Ishikawa (cell line): ENCODE results near the gene DNAH3.

Experiments
- CEBPB ChIP-seq: IDR thresholded peaks from 2 replicates; pipeline ENCODE4 v1.6.1; 2012
- CREB1 ChIP-seq: IDR thresholded peaks from 2 replicates; pipeline ENCODE4 v1.6.1; 2012; ENCODE audit warnings: low read depth
- EGR1 ChIP-seq: IDR thresholded peaks from 2 replicates; pipeline ENCODE4 v1.6.1; 2012
- EP300 ChIP-seq: IDR thresholded peaks from 2 replicates; pipeline ENCODE4 v1.6.1; 2012; ENCODE audit warnings: borderline replicate concordance
- FOXM1 ChIP-seq: IDR thresholded peaks from 2 replicates; pipeline ENCODE4 v1.6.1; 2012; ENCODE audit warnings: low read depth, borderline replicate concordance
- NFIC ChIP-seq: IDR thresholded peaks from 2 replicates; pipeline ENCODE4 v1.6.1; 2012
- RAD21 ChIP-seq: IDR thresholded peaks from 2 replicates; pipeline ENCODE4 v1.6.1; 2012; ENCODE audit warnings: low read depth
- REST ChIP-seq: IDR thresholded peaks from 2 replicates; pipeline ENCODE4 v1.6.1; 2012; ENCODE audit warnings: low read depth, mild to moderate bottlenecking
- TAF1 ChIP-seq: IDR thresholded peaks from 2 replicates; pipeline ENCODE4 v1.6.1; 2012; ENCODE audit warnings: low read depth, mild to moderate bottlenecking
- TCF12 ChIP-seq: IDR thresholded peaks from 2 replicates; pipeline ENCODE4 v1.6.1; 2012; ENCODE audit warnings: low read depth
- TEAD4 ChIP-seq: IDR thresholded peaks from 2 replicates; pipeline ENCODE4 v1.6.1; 2012
- USF1 ChIP-seq: IDR thresholded peaks from 2 replicates; pipeline ENCODE4 v1.6.1; 2012
- YY1 ChIP-seq: IDR thresholded peaks from 2 replicates; pipeline ENCODE4 v1.6.1; 2012; ENCODE audit warnings: low read depth
- ZBTB7A ChIP-seq: IDR thresholded peaks from 2 replicates; pipeline ENCODE4 v1.6.1; 2012; ENCODE audit warnings: low read depth
- TF ChIP-seq, protein P1 (sequence below): IDR thresholded peaks from 2 replicates; pipeline ENCODE4 v1.6.1; 2012

DNAH3 gene

DNA sequence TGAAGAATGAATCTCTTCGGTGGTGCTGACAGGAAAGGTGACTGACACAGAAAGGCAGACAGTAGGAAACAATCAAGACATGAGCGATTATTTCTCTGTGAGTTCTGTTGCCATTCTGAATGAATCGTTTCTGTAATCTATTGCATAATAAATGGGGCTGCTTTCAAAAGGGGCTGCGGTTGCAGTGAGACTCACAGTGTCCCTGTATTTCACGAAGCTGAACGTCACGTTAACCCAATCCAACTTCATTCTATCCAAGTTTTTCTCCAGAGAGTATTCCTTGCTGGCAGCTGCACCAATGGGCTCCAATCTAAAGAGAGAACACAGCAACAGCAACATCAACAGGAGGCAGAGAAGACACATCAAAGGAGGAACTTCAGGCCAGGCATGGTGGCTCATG lies 75.4 kb downstream of the DNAH3 start:
- TF ChIP-seq CEBPB = no peak
- no peak for TF ChIP-seq YY1
- TF ChIP-seq FOXM1 = no peak
- TF ChIP-seq NFIC = no peak
- TF ChIP-seq TAF1 = no peak

- TF ChIP-seq, protein P1, sequence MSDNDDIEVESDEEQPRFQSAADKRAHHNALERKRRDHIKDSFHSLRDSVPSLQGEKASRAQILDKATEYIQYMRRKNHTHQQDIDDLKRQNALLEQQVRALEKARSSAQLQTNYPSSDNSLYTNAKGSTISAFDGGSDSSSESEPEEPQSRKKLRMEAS = no peak
- TF ChIP-seq RAD21 (no peak), TEAD4 (no peak), USF1 (no peak), ZBTB7A (no peak), TCF12 (no peak), CEBPB (no peak), FOXM1 (no peak), YY1 (no peak), EGR1 (no peak), TAF1 (no peak), EP300 (no peak), REST (no peak), CREB1 (no peak), NFIC (no peak)
These were observed 77.7 kb downstream of the DNAH3 start for GRCh38 chr16:21072976-21073375.

DNA sequence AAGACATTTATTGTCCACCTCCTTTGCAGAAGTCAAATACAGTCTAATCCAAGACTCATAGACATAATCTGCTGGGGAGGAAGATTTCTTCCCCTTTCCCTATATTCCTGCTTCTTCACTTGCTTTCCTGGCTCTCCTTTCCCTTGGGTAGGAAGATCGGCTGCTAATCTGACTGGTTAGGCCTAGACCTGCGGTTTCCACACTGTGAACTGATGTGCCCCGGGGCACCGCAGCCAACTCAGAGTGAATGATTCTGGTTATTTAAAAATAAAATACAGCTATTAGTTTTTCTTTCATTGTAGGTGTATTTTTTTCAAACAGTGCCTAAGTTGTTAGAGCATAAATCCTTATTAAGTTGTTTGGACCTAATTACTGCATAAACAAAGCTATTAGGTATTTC lies 78.9 kb downstream of the DNAH3 start:
- TF ChIP-seq CREB1 (no peak), ZBTB7A (no peak), EP300 (no peak), YY1 (no peak), FOXM1 (no peak), TAF1 (no peak), RAD21 (no peak), TCF12 (no peak), REST (no peak), NFIC (no peak), CEBPB (no peak), EGR1 (no peak), TEAD4 (no peak)
- TF ChIP-seq, protein P1 = no peak

GRCh38 chr16:21070564-21070963 lies 80.1 kb downstream of the DNAH3 start:
- TF ChIP-seq TCF12 (no peak), USF1 (no peak), RAD21 (no peak), ZBTB7A (no peak)

DNA sequence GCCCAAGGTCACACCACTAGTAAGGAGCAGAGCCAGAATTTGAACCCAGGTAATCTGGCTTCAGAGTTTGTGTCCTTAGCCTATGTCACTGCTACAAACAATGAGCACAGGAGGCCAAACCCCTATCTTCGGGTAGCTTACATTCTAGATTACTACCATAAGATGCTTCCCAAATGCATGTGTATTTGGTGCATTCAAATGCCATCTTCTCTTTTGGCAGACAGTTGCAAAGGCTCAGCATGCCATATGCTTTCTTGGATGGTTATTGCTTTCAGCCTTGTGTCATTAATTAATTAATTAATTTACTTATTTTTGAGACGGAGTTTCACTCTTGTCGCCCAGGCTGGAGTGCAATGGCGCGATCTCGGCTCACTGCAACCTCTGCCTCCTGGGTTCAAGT lies 80.7 kb downstream of the DNAH3 start:
- TF ChIP-seq FOXM1 (no peak), EGR1 (no peak), TCF12 (no peak), USF1 (no peak), ZBTB7A (no peak), TEAD4 (no peak), YY1 (no peak), CREB1 (no peak), NFIC (no peak), CEBPB (no peak), EP300 (no peak), TAF1 (no peak), RAD21 (no peak), REST (no peak)
- TF ChIP-seq, protein P1 = no peak
